ENCODE results near the gene BDKRB2.

The BDKRB2 gene

GRCh38 chr14:96274122-96274521 is 69.5 kb downstream of the BDKRB2 start:
- DNase-seq = no peak

GRCh38 chr14:96274543-96274942 is 69.9 kb downstream of the BDKRB2 start:
- no peak for DNase-seq

GRCh38 chr14:96275177-96276112 is 70.8 kb downstream of the BDKRB2 start:
- peak; percentile 69 to 88 (median 72) for DNase-seq

GRCh38 chr14:96277890-96278289 is 73.3 kb downstream of the BDKRB2 start:
- no peak for DNase-seq

DNA sequence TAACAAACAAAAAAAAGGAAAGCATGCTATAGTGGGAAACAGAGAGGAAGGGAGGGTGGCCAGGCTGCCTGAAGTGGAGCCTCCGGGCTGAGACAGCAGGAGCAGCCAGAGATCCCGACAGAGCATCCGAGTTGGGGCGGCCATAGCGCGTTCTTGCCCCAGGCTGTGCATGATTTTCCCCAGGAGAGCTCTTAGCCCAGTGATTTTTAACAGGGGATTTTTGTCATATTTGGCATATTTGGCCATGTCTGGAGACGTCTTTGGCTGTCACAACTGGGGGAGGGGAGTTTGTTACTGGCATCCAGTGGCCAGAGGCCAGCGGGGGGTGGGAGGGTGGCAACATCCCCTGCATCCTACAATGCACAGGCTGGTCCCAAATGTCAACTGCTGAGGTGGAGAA is 74.9 kb downstream of the BDKRB2 start:
- no peak for DNase-seq

DNA sequence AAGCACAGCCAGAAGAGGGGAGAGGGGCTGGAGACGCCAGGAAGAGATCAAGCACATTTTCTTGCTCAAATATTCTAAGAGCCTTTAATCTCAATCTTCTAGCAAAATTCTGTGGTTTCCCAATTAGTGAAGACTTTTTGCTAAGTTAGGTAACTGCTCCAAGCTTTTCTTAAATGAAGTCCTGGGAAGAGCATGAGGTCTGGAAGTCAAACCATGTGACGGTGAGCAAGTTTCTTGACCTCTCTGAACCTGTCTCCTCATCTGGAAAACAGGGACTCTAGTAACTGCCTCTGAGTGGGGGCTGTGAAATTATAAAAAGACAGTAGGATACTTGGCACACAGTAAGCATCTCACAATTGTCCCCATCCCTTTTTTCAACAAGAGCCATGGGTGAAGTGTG is 75.5 kb downstream of the BDKRB2 start:
- no peak for DNase-seq

- DNase-seq = no peak
These were observed 76.8 kb downstream of the BDKRB2 start for GRCh38 chr14:96281486-96281885.

DNA sequence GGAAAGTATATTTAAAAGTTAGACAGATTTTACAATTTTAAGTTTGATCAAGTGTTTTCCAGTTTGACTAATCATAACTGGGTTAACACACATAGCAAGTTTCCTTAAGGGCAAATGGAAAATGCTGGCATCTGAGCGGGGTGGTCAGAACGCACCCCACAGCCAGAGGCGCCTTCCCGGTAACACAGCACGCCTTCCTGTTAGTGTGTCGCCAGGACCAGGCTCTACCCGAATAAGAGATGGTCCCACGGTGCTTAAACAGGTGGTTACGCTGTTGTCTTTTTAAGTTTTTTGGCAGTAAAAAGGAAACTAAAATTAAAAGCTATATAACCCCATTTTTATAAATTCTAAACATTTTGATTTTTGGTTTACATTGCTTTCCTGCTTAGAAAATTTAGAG is 79.4 kb downstream of the BDKRB2 start:
- no peak for DNase-seq

DNA sequence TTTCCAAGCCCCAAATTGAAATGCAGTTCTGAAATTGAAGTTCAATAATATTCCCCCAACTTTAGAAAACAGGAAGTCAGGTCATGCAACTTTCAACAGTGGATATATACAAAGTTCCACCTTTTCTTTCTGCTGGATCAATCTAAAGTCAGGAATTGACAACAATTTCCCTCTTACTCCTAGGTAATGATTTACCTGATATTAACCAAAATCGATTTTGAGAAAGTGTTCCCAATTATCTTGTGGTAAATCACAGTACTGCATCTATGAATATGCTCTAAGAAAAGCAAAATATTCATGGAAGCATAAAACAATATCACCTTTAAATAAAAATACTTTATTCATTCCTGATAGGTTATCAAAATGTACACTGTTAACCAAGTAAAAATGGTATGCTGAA is 79.8 kb downstream of the BDKRB2 start:
- no peak for DNase-seq

- DNase-seq = no peak
These were observed 81.0 kb downstream of the BDKRB2 start for GRCh38 chr14:96285667-96286066.

GRCh38 chr14:96286251-96286650 is 81.6 kb downstream of the BDKRB2 start:
- no peak for DNase-seq

DNA sequence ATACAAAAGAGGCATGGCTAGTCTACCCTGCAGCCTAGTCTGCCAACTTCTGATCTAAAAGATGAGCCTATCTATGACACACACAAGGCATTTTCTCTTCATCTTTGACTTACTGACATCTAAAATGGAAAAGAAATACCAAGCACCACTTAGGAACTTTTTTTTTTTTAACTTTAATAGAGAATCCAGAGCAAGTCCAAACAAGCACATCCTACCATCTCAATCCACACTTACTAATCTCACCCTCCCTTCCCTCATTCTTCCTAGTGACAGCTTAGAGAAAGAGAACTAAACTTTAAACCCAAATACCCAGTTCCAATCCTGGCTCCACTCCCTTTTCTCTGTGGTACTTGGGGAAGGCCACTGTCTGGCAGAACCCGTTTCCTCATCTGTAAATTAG is 83.2 kb downstream of the BDKRB2 start:
- no peak for DNase-seq
